CD4-positive, alpha-beta T cell treated with Interleukin-21 for 1 hour (primary cell): Measurements from ENCODE around the gene NTNG2.
A peak's percentile ranks its signal among the peaks of the same experiment; 100 is the strongest.

ENCODE experiments used
- DNase-seq: peaks from one replicate; pipeline ENCODE4 v3.0.0-alpha.2; 2020

NTNG2 gene

DNA sequence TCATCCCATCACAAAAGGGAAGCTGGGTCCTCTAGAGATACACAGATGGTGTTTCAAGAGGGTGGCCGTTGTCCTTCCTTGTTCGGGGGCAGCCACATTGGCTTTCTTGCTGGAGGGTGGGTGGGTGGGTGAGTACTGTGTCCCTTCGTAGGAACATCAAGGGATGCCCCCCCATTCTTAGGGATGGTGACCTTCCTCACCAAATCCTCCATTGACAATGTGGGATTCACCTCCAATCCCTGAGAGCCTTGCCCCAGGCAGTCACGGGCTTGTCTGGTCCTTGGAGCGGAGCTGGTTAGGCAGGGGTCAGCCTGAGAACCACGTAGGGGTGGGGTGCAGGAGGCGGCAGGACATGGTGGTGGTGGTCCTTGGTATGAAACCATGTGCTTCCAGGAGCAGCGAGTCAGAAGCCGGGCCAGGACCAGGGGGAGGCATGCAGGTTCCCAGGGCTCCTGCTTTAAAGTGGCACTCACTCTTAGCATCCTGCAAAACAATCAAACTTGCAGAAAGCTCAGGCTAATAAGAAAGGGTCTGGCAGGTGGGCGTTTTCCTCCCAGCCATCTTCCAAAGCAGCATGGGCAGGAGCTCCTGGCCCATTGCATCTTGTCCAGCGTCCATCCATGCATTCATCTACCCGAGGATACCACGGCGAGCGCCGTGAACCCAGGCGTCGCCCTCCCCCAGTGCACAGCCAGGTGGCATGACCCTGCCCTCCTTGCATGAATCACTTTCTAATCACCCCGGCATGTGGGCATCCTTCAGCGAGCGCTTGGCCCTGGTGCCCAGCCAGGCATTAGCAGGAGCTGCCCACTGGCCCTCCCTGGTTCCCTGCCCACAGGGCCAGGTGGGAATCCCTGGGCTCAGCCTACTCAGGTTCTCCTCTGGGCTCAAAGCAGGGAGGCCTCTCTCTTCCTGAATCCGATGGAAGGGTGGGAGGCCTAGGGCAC is 76.4 kb downstream of the NTNG2 start:
- no peak for DNase-seq

DNA sequence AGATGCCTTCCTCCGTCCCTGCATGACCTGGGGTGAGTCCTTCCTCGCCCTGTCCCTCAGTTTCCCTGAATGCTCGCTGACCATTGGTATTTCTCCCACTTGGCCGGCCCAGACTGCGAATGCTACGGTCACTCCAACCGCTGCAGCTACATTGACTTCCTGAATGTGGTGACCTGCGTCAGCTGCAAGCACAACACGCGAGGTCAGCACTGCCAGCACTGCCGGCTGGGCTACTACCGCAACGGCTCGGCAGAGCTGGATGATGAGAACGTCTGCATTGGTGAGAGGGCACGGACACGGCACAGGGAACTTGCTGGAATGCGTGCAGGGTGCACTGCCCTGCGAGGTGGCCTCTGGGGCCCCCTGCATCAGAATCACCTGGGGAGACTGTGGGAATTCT is 77.1 kb downstream of the NTNG2 start:
- no peak for DNase-seq

DNA sequence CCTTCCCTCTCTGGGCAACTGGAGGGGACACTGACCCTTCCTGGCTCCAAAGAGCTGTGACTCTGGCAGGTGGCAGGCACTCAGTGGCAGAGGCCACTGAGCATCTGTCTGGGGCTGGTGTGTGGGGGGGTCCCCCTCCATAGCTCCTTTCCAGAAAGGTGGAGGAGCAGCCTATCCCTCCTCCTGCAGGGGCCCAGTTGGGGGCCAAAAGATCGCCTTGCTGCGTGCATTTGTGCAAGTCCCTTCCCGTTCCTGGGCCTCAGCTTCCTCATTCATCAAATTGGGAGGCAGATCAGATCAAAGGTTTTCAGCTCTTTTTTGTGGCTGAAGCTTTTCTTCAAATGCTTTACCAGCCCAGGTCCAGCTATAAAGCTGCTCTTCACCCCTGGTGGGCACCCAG is 77.7 kb downstream of the NTNG2 start:
- DNase-seq, result no peak

DNA sequence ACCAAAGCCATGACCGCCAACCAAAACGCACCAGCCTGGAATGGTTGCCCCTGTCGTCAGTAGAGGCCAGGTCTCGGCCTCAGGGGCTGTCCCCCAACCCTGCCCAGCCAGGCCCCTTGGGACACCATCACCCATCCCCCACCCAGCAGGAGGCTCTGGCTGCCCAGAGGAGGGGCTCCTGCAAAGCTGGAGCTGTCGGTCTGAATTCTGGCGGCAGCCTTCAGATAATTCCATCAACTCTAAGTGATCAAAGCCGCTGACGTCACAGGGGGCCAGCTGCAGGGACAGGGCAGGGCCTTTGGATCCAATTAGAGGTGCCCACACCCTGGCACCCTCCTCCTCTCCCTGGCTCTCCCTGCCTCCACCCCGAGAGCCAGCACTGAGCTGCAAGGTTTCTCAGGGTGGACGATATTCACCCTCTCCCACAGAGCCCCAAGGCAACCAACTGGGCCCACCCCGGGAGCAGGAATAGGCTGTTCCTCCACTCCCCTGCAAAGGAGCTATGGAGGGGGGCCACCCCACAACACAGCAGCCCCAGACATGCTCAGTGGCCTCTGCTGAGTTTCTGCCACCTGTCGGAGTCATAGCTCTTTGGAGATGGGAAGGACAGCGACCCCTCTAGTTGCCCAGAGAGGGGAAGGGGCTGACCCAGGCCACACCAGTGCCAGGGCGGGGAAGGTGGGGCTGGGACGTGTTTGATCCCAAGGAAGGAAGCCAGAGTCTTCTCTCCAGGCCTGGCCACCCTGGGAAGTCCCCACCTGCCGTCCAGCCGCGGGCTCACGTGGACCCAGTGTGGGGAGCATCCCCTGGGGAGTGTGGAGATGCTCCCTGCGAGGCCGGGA is 78.4 kb downstream of the NTNG2 start:
- no peak for DNase-seq

DNA sequence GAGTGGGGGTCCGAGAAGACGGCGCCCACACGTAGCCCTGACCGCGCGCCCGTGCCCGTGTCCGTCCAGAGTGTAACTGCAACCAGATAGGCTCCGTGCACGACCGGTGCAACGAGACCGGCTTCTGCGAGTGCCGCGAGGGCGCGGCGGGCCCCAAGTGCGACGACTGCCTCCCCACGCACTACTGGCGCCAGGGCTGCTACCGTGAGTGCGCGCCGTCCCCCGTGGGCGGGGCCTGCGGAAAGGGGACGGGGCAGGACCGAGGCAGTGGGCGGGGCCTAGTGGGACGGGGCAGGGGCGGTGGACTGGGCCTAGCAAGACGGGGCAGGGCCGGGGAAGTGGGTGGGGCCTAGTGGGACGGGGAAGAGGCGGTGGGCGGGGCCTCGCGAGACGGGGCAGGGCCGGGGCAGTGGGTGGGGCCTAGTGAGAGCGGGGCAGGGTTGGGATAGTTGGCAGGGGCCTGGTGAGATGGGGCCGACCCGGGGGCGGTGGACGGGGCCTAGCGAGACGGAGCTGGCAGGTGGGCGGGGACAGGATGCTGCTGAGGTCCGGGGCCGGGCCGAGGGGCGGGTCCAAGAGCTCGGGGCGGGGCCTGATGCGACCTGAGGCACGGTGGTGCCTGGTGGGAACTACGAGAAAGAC is 79.1 kb downstream of the NTNG2 start:
- peak; percentile 99 for DNase-seq

DNA sequence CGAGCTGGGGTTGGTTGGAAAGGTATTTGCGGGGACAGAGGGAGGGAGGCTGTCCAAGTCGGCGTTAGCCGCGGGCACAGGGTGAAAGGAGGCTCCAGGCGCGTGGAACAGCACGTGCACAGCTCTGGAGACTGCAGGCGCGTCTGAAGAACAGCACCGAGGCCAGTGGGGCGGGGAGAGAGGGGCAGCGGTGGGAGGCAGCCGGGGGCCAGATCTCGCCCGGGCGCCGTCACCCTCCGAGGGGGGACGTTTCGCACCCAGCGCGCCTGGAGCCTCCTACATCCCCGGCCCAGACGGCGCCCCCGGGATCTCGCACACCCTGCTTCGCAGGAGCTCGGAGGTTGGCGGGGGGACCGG is 79.6 kb downstream of the NTNG2 start:
- DNase-seq, result no peak

DNA sequence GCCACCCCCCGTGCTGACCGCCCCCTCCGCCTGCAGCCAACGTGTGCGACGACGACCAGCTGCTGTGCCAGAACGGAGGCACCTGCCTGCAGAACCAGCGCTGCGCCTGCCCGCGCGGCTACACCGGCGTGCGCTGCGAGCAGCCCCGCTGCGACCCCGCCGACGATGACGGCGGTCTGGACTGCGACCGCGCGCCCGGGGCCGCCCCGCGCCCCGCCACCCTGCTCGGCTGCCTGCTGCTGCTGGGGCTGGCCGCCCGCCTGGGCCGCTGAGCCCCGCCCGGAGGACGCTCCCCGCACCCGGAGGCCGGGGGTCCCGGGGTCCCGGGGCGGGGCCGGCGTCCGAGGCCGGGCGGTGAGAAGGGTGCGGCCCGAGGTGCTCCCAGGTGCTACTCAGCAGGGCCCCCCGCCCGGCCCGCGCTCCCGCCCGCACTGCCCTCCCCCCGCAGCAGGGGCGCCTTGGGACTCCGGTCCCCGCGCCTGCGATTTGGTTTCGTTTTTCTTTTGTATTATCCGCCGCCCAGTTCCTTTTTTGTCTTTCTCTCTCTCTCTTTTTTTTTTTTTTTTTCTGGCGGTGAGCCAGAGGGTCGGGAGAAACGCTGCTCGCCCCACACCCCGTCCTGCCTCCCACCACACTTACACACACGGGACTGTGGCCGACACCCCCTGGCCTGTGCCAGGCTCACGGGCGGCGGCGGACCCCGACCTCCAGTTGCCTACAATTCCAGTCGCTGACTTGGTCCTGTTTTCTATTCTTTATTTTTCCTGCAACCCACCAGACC is 80.2 kb downstream of the NTNG2 start:
- peak; percentile 78 for DNase-seq

DNA sequence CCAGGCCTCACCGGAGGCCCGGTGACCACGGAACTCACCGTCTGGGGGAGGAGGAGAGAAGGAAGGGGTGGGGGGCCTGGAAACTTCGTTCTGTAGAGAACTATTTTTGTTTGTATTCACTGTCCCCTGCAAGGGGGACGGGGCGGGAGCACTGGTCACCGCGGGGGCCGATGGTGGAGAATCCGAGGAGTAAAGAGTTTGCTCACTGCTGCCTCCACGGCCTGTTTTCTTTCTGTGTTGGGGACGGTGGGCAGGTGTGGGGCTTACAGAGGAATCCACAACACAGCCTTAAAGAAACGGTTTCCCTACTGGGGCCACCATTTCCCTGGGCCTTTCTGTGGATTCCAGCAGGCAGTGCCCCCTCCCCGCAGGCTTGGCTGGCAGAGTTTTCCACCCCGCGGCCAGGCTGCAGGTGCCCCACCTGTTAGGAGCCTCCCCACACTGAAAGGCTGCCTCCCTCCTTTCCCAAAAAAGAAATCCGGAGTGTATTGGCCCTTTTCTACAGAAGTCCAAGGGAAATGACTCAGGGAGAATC is 80.8 kb downstream of the NTNG2 start:
- no peak for DNase-seq

DNA sequence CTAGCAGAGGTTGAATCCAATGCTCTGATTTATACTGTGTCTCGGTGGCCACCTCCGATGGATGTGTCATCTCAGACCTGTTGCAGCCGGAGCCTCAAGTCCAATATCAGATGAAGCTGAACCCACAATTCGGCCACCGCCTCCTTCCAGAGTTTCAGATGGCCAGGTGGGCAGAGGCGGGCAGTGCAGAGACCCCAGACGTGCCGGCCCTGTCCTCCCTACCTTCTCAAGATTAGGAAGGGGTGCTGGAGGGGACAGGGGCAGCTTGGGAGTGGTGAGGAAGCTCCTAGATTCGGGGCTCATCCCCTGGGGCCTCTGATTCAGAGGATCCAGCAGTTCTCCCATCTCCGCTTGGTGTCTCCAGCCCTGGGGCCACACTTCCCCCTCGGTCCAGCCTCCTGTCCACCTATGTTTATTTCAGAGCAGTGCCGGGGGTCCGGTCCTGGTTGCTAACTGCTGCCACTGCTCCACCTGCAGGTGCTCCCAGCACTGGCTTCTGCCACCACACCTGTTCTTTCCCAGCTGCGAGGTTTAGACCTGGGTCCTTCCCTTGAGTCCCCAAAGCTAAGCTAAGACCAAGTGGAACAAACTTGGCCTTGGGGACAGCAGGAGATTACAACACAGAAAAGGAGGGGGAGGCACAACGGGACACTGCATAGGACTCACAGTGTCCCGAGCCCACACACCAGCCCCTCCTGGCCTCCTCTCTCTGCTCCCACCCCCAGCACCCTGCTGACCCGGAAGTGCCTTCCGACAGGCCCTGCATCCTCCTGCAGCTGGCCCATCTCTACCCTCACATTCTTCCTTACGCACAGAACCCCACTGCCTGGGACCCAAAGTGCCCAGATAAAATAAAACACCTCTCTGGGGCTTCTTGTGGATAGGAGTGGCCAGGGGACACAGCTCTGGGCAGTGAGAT is 81.6 kb downstream of the NTNG2 start:
- no peak for DNase-seq

DNA sequence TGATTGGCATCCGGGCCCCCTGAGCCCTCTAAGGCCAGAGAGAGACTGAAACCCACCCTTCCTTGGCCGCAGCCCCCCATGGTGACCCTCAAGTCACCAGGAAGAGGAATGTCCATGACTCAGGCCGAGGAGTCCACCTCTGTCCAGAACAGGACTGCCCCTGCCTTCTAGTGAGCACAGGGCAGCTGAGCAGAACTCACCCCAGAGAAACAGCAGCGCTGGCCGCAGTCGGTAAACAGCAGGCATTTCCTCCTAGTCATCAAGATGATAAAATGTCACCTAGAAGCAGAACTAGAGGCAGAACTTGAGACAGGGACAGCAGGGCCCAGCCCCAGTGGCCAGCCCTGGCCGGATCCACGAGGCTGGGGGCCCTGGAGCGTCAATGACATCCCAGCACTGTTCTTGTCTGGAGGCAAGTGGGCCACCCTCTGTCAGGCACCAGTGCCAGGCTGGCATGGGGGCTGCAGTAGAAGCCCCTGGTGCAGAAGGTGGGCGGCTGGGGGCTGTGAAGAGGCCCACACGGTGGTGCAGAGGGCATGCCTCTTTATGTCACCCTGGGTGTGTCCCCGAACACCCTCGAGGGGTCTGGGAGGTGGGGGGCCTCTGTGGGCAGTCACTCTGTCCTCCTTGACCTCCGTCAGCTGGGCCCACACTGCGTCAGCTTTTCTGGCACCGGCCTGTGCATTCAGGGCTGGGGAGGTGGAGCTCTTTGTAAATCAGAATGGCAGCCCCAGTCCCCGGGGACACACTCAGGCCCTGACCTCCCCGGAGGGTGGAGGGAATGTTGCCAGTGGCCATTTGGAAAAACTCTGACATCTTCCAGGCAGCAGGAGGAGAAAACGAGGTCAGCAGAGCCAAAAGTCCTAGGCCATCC is 83.0 kb downstream of the NTNG2 start:
- DNase-seq, result no peak

DNA sequence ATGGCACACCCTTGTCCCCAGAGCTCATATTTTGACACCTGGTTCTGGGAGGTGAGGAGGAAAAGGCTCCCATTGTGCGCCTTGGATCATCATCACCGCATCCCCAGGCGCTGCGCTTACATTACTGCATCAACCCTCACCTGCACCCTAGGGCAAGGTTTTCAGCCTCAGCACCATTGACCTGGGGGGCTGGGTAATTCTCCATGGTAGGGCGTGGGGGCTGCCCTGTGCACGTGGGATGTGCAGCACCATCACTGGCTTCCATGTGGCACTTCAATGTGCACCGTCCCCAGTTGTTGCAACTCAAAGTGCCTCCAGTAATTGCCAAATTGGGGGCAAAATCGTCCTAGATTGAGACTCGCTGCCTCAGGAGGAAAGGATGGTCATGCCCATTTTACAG is 83.6 kb downstream of the NTNG2 start:
- no peak for DNase-seq

DNA sequence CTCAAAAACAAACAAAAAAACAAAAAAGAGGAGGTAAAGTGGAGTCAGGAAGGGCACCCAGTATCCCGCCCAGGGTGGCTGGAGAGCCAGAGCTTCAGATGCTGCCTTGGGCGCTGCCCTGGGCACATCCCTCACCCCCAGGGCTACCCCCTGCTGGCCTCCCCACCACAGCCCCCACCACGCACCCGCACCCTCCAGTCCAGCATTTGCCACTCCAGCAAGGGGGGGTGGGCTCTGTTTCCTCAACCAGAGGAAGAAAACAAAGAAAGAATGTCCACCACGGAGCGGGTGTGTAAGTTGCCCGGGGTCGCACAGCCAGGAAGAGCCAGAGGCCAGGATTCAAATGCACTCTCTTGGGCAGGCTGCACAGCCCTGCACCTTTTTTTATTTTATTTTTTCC is 86.1 kb downstream of the NTNG2 start:
- DNase-seq, result no peak

DNA sequence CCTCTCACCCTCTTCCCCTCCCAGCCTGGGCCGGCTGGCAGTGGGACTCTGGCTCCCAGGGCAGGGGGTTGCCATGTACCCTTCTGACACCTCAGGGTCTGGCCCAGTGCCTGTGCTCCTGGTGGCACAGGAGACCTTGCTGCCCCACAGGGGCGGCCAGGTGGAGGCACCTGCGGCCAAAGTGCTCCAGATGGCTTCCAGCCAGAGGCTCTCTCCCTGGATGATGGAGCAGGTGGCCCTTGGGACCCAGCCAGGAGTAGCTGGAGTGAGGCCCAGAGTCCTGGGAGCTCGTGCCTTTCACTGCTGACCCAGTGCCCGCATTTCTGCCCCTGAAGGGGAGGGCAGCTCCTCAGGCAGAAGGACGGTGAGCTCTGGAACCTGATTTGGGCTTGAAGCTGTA is 87.3 kb downstream of the NTNG2 start:
- no peak for DNase-seq

DNA sequence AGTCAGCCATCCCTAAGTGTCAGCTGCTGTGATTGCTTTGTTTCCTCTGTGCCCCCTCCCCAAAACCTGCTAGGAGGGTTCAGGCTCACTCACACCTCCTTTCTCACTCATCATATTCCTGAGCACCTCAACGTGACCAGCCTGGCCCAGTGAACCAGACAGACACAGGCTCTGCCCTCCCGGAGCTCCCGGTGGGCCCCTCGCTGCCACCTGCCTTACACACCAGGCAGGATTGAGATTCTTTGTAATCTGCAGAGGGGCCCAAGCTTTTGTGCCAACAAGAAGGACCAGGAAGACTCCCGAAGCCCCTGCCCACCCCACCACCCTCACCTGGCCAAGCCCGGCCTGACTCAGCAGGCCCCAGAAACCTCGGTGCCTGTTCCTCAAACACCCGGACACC is 87.8 kb downstream of the NTNG2 start:
- DNase-seq, result no peak

DNA sequence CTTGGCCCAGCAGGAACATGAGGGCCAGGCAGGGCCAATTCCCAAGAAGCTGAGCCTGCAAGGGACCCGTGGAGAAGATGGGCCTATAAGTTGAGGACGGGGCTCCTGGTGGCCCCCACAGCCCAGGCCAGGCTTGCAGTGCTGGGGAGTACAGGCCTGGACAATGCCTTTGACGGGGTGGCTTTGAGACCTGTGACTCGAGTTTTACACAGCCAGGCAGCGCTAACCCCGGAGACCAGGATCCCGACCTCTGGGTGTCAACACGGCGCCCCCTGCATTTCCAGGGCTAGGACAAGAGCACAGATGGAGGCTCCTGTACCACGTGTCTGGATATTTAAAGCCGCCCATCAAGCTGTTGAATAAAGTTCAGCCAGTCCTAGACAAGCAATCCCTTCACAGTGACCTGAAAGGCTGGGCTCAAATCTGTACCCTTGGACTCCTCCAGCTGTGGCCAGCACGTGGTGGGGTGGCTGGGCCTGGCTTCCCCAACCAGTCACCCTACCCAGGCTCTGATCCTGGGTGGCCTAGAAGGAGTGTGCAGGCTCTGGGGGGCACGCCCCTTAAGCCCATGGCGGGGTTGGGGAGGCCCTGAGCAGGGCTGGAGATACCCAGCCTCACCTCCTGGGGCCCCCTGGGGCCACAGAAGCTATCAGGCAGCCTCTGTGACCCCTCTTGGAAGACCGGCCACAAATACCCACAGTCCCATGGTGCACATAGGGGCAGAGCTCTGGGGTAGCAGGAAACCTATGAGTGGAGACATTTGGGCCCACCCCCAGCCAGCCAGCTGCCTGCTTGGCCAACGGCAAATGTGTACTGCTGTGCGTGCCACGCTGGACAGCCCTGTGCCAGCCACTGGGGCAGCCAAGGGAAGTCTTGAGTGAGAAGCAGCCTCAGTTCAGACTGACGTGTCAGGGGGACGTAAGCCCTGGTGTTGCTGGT is 88.7 kb downstream of the NTNG2 start:
- no peak for DNase-seq

DNA sequence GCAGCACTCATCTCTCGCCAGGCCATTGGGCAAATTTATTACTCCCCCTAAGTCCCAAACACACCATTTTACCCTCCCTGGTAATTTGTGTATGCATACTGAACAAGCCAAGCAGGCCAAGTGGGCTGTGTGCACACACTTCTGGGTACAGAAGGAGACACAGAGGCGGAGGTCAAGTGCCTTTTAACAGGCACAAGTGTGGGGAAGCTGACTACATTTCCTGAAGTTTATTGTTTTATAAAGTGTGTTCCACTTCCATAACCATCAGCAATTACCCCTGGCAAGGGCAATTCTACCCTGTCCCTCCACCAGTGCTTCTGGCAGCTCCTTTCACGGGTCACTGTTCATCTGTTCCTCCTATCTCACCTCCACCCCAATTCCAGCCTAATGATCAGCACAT is 99.0 kb downstream of the NTNG2 start:
- DNase-seq, result no peak

DNA sequence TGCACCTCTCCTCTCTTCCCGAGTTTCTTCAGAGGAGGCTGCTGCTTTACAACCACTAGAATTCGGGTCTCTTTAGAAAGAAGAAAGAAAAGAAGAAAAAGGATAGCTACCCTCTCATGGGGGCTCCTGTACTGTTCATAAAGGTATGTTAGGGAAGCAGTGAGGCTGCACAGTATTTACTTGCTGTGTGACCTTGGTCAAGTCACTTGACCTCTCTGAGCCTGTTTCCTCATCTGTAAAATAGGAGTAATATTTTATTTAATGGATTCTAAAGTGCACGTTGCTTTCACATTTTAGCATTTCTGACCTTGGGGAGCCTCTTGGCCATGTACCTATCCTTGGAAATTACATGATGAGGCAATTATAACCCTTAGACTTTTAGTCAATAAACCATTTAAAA is 104.2 kb downstream of the NTNG2 start:
- DNase-seq, result no peak

DNA sequence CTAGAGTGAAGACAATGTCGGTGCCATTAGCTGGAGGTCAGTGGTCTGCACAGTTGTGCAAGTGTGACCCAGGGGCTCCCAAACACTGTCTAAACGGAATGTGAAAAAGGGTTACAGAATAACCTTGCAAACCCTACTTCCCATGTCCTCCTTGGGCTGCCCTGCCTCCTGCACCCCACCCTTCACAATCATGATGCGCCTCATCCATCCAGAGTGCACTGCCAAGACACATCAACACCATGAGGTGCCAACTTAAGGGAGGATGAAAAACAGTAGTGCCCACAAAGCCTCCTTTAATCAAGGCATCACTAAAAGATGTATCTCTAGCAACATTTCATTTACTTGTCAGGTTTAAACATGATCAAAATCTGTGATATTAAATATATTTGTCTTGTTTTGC is 105.8 kb downstream of the NTNG2 start:
- DNase-seq, result no peak

DNA sequence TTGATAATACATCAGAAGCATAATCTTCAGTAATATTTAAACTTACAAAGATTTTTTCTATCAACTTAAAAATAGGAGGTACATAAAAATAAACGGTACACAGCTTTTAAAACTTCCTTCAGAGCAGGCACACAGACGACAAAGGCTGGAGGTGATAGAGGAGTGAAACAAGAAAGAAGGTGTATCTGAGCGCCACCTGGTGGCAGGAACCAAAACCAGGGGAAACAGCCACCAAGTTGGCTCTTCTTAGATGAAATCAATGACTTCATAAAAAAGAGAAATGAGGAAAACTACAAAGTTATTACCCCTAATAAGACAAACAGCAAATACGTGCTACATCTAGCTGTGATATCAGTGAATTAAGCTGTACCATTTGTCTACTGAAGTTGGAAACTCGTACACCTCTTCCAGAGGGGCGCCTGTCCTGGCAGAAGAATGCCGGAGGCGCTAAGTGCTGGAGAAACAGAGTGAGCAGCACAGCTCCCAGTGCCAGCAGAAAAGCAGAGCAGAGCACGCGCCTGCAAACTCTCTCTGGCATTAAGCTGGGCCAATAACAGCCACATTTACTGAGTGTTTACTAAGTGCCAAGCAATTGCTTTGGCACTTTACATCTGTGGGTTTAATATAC is 107.0 kb downstream of the NTNG2 start:
- peak; percentile 75 for DNase-seq
